Parathyroid adenoma (tissue), 2 donors: ENCODE results near the gene HUWE1.

ENCODE experiments used
- H2AFZ ChIP-seq: fragments of 300-600 bp; sonication (generic); one replicate; pipeline ENCODE4 v1.7.0; 2017; ENCODE audit warnings: antibody characterized with exemption, mild to moderate bottlenecking
- H3K27ac ChIP-seq: fragments of 300-600 bp; sonication (generic); one replicate; pipeline ENCODE4 v1.7.0; 2017
- H3K27me3 ChIP-seq: fragments of 300-600 bp; sonication (generic); one replicate; pipeline ENCODE4 v1.7.0; 2017; ENCODE audit warnings: low read length; ENCODE audit not compliant: control insufficient read depth, insufficient read depth
- H3K36me3 ChIP-seq: fragments of 300-600 bp; sonication (generic); one replicate; pipeline ENCODE4 v1.7.0; 2017; ENCODE audit warnings: low read length; ENCODE audit not compliant: control insufficient read depth, insufficient read depth
- H3K4me1 ChIP-seq: fragments of 300-600 bp; sonication (generic); one replicate; pipeline ENCODE4 v1.7.0; 2017; ENCODE audit warnings: control low read depth
- H3K4me2 ChIP-seq: fragments of 300-600 bp; sonication (generic); one replicate; pipeline ENCODE4 v1.7.0; 2017; ENCODE audit warnings: low read length
- H3K4me3 ChIP-seq: fragments of 300-600 bp; sonication (generic); one replicate; pipeline ENCODE4 v1.7.0; 2017; ENCODE audit warnings: low read depth, low read length
- H3K79me2 ChIP-seq: fragments of 300-600 bp; sonication (generic); one replicate; pipeline ENCODE4 v1.7.0; 2017; ENCODE audit warnings: control low read depth
- H3K9ac ChIP-seq: fragments of 300-600 bp; sonication (generic); one replicate; pipeline ENCODE4 v1.7.0; 2017; ENCODE audit warnings: mild to moderate bottlenecking
- H3K9me3 ChIP-seq: fragments of 300-600 bp; sonication (generic); one replicate; pipeline ENCODE4 v1.7.0; 2017; ENCODE audit warnings: low read length; ENCODE audit not compliant: control insufficient read depth
- TF ChIP-seq, protein P1 (sequence below): fragments of 300-600 bp; sonication (generic); IDR thresholded peaks from one replicate; pipeline ENCODE4 v1.7.0; 2017; ENCODE audit warnings: antibody characterized with exemption, mild to moderate bottlenecking
- donor health status: primary hyperparathyroidism.

HUWE1 gene

DNA sequence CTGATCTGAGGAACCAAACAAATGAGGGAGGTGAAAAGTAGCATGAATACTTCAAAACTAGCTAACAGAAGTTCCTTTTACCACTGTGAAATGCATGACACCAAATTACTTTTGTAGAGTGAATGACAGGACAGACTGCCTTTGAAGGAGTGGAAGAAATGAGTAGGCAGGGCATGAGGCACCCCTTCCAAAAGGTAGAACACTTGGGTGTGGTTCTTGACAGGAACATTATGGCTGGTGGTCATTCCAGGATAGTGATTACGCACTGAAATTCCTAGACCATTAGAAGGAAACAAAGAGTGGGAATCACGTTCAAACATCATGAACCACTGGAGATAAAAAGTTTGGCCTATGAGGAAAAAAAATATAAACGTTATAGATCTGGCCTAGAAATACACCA lies 4.9 kb downstream of the HUWE1 start:
- H3K27ac ChIP-seq = no peak overlapping the region
- no peak overlapping the region for H3K4me2 ChIP-seq
- H3K36me3 ChIP-seq = no peaks in the 10 kb centered on the region
- H3K79me2 ChIP-seq = peaks cover 5% of the 10 kb centered on the region
- peaks cover 5% of the 10 kb centered on the region for H3K4me1 ChIP-seq
- H3K27me3 ChIP-seq = no peaks in the 10 kb centered on the region
- no peak overlapping the region for H2AFZ ChIP-seq
- no peaks in the 10 kb centered on the region for H3K9me3 ChIP-seq
- TF ChIP-seq, protein P1, sequence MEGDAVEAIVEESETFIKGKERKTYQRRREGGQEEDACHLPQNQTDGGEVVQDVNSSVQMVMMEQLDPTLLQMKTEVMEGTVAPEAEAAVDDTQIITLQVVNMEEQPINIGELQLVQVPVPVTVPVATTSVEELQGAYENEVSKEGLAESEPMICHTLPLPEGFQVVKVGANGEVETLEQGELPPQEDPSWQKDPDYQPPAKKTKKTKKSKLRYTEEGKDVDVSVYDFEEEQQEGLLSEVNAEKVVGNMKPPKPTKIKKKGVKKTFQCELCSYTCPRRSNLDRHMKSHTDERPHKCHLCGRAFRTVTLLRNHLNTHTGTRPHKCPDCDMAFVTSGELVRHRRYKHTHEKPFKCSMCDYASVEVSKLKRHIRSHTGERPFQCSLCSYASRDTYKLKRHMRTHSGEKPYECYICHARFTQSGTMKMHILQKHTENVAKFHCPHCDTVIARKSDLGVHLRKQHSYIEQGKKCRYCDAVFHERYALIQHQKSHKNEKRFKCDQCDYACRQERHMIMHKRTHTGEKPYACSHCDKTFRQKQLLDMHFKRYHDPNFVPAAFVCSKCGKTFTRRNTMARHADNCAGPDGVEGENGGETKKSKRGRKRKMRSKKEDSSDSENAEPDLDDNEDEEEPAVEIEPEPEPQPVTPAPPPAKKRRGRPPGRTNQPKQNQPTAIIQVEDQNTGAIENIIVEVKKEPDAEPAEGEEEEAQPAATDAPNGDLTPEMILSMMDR = no peak
- no peak overlapping the region for H3K9ac ChIP-seq
- H3K4me3 ChIP-seq = no peak overlapping the region

DNA sequence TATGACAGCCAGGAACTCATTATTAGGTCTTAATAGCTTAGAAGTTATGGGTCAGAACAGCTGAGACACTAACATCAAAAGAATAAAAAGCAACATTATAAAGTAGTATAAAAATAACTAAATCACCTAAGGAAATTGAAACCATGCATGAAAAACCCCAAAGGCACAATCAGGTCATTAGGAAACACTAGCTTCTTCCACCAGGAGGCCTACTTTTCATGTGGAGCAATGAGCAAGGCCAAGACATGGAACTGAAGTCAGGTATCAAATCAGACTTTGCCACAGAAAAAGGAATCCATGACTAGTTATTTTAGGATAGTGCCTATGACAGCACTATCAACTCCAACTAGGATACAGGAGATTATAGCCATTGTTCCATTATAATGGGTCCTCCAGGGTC lies 7.9 kb downstream of the HUWE1 start:
- Histone ChIP-seq H3K4me3 (no peak overlapping the region), H2AFZ (no peak overlapping the region), H3K79me2 (peaks cover 13% of the 10 kb centered on the region), H3K36me3 (no peaks in the 10 kb centered on the region), H3K9me3 (no peaks in the 10 kb centered on the region), H3K9ac (no peak overlapping the region), H3K4me2 (no peak overlapping the region), H3K27ac (no peak overlapping the region), H3K27me3 (no peaks in the 10 kb centered on the region), H3K4me1 (peaks cover 5% of the 10 kb centered on the region)
- TF ChIP-seq, protein P1 = no peak

DNA sequence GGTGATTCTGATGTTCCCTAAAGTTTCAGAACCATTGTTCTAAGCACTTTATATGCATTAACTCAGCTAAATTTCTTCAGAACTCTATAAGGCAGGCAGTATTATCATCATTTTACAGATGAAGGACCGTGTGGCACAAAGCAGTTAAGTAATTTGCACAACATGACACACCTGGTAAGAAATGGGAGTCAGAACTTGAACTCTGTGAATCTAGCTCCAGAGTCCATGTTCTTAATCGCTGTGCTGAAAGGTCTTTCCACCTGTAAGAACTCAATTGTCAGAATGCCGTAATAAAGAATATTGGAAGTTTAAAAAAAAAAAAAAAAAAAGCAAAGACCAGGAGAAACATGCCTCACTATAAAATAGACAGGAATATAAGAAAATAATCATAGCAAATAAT lies 9.2 kb downstream of the HUWE1 start:
- no peaks in the 10 kb centered on the region for H3K27me3 ChIP-seq
- no peak overlapping the region for H3K4me3 ChIP-seq
- no peak overlapping the region for H3K27ac ChIP-seq
- no peak overlapping the region for H3K4me2 ChIP-seq
- TF ChIP-seq, protein P1 = no peak
- H2AFZ ChIP-seq = no peak overlapping the region
- H3K36me3 ChIP-seq = no peaks in the 10 kb centered on the region
- no peaks in the 10 kb centered on the region for H3K9me3 ChIP-seq
- peaks cover 5% of the 10 kb centered on the region for H3K4me1 ChIP-seq
- H3K79me2 ChIP-seq = peaks cover 16% of the 10 kb centered on the region
- H3K9ac ChIP-seq = no peak overlapping the region

DNA sequence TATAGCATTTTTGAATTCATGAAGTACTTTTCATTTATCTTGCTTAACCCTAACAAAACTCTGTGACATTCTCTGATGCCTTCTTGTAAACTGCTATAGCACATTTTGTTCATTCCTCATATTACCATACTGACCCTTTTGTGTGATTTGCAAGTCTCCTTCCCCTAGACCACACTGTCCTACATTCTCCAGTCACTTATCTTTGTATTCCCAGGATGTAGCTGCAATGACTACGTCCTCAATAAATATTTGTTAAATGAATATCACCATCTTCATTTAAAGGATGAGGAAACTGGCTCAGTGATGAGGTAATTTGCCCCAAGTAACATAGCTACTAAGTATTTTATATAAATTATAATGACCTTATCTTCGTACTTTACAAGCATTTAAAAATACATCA lies 11.9 kb downstream of the HUWE1 start:
- no peaks in the 10 kb centered on the region for H3K36me3 ChIP-seq
- no peak overlapping the region for H3K9ac ChIP-seq
- no peak overlapping the region for H3K4me2 ChIP-seq
- no peak overlapping the region for H2AFZ ChIP-seq
- peaks cover 5% of the 10 kb centered on the region for H3K4me1 ChIP-seq
- no peaks in the 10 kb centered on the region for H3K27me3 ChIP-seq
- TF ChIP-seq, protein P1 = no peak
- no peaks in the 10 kb centered on the region for H3K9me3 ChIP-seq
- no peak overlapping the region for H3K4me3 ChIP-seq
- peaks cover 15% of the 10 kb centered on the region for H3K79me2 ChIP-seq
- H3K27ac ChIP-seq = no peak overlapping the region

DNA sequence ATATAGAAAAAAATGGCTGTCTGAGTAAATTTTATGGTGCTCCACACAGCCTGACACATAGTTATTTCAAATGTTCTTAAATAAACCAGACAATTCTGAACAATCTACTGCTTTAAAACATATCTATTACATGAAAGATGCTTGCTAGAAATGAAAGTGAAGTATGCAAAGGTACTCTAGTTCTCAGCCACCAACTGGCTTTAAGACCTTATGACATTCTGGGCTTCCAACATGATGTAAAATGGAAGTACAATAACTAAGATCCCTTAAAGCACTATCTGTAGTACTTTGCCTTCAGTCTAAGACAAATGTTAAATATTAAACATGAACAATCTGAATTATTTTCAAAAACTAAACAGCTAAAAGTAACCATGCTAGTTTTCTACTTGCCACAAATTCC lies 17.3 kb downstream of the HUWE1 start:
- TF ChIP-seq, protein P1 = no peak
- peaks cover 8% of the 10 kb centered on the region for H3K79me2 ChIP-seq
- no peaks in the 10 kb centered on the region for H3K36me3 ChIP-seq
- no peak overlapping the region for H3K9ac ChIP-seq
- H3K9me3 ChIP-seq = no peaks in the 10 kb centered on the region
- no peak overlapping the region for H3K4me3 ChIP-seq
- H2AFZ ChIP-seq = no peak overlapping the region
- peak overlapping the region; percentile 17 for H3K4me2 ChIP-seq
- no peak overlapping the region for H3K27ac ChIP-seq
- no peaks in the 10 kb centered on the region for H3K27me3 ChIP-seq
- H3K4me1 ChIP-seq = peaks cover 5% of the 10 kb centered on the region
